ENCODE results near the gene CRMP1.

DNA sequence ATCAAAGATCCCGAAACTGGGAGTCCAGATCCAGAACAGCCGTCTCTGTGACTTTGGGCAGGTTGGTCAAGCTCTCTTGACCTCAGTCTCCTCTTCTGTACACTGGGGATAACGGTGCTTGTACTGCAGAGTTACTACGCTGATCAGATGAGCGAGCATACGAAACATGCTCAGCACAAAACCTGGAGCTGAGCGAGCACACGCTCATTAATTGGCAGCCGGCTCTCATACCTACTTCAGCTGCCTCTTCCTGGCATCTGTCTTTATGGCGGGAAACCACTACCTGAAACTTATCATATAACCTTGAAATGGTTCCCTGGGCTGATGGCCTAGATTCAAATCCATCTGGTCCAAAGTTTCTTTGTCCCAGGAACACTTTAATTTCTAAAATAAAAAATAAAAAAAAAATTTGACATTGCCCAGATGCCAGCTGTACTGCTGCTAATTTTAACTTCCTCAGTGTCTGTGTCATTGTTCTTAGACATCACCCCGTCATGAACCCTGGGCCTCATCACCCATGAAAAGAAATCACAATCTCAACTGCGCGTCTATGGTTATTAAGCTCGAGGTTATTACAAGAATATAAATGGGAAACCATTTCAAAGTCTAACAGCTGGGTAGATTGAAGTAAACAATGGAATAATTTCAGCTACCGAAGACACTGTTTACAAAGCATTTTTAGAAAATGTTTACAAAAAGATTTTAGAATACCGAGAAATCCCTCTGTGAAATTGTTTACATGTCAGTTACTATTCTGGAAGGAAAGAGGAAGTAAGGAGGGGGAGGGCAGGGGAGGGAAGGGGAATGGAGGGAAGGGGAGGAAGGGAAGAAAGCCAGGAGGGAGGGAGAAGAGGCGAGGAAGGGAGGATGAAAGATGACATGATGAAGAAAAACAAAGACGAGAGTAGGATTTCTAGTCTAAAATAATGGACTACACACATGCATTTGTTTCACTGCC, 49.0 kb downstream of the CRMP1 start:
- TF ChIP-seq PKNOX1 (IDR thresholded peaks at IDR 0.05) (no peak), LEF1 (IDR thresholded peaks at IDR 0.05; ENCODE audit: borderline replicate concordance) (no peak), HDGF (IDR thresholded peaks at IDR 0.05; ENCODE audit: borderline replicate concordance) (no peak), TARDBP (IDR thresholded peaks at IDR 0.05) (no peak), L3MBTL2 (conservative IDR thresholded peaks at IDR 0.05) (no peak), FOXK2 (IDR thresholded peaks at IDR 0.05) (no peak), NFRKB (IDR thresholded peaks at IDR 0.05) (no peak), BHLHE40 (IDR thresholded peaks at IDR 0.05; ENCODE audit: borderline replicate concordance) (no peak), FOXA1 (IDR thresholded peaks at IDR 0.05) (no peak), SP1 (IDR thresholded peaks at IDR 0.05) (no peak), FOXM1 (IDR thresholded peaks at IDR 0.05; ENCODE audit: borderline replicate concordance) (no peak)

Data from HEK293T (cell line).